Activated gamma-delta T cell (primary cell): ENCODE data around the gene PAM.
"Not testable (repeated sequence)": the region's sequence is repeated elsewhere in the genome, so short reads cannot be mapped to it uniquely, and the experiment has no call there.

Source experiments
- DNase-seq: peaks from one replicate; lab custom pipeline; 2025; lab: John Stamatoyannopoulos, UW

Gene PAM

DNA sequence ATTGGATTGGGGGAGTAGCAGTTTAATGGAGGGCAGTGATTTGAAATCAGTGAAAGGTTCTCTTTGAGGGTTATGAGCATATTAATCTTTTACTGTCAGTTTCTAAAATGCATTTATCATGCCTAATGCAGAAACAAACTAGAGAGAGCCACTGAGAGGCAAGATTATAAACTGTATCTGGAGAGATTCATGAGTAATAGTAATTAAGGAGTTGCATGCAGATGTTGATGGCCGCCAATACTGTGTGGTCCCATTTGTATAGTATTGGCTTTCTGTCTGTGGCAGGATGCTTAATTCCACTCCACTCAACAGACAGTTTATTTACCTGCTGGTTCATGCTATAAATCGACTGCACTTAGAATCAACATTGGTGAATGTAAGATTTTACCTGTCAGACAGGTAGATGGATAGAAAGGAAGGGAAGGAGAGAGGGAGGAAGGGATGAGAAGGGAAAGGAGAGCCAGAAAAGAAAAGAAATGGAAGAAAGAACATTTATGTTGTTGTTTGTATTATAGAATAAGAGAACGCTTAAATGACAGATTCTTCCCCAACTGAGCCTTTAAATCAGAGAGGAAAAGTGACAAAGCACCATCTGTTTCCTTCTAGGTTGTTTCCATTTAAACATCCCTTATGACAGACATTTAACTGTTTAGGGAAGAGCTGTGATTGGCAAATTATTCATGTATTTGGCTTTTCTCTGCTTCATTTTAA lies 146.5 kb downstream of the PAM start:
- no peak for DNase-seq

DNA sequence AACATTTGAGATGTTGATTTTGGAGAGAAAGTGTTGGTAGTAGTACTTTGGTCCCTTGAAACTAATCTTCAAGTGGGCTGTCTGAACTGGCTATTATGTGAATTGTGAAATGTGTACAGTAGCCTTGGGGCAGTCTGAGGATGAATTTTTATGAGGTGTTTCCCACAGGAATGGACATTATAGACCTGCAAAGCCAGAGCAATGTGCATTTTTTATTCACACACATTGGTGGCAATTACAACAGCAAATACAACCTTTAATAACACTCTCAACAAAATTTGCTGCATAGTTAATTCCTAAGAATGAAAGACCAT lies 147.0 kb downstream of the PAM start:
- no peak for DNase-seq

DNA sequence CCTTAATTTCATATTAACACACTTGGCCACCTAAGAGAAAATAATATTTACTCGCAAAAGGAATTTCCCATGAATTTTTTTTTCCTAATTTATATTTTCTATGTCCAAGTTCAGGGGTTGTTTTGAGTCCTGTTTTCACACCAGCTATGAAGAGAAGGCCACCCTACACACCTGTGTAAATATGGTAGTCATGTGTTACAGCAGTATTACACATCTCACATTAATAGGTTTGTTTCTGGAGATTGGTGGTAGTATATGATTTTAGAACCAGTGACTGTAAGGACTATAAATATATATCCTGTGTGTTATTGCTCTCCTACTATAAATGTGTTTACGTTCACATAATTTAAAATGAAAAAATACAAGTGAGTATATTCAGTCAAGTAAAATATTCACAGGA lies 147.5 kb downstream of the PAM start:
- no peak for DNase-seq

DNA sequence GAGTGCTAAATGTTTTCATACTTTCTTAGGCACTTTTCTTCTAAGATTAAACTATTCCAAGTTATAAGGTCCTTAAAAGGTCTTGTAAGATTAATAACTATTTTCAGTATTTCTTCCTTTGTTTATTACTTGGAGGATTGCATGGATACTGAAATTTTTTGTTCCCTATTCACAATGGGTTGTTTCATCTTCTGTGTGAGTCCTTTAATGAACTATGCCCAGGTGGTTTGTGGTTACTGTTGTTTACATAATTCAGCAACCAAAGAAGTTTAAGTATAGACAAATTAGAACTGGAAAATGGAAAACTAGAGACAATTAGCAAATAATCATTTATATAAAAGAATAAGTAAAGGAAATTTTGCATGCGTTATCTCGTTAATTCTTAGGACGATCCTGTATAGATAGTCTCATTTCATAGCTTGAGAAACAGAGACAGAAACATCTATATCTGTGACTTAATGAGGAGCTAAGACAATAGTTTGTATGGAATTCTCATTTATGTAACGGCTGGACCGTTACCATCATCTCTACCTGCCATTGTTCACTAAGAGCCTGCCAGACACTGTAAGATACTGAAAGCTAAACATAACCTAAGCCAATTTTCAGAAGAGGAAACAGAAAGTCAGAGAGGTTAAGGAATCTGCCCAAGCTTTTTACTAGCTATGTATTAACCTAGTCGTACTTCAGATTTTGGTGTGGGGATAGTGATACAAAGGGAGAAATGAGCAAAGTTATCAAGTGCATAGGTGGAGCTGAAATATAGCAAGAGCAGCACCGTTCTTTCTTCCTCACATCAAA lies 148.2 kb downstream of the PAM start:
- no peak for DNase-seq

DNA sequence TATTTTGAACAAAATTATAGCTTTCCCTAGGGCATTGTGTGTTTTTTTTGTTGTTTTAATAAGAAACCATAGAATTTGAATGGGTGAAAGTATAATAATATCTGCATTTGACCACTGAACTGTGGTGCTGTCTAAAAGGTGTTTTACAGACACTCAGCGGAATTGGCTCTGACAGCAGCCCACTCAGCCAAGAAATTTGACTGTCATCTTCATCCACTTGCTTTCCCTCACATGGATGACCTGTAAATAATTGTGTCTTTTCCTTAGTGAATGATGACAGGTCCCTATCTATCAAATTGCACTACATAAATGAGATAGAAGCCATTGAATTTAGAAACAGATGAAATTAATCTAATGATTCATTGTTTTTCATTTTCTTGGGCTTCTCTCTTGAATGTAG lies 150.0 kb downstream of the PAM start:
- no peak for DNase-seq

DNA sequence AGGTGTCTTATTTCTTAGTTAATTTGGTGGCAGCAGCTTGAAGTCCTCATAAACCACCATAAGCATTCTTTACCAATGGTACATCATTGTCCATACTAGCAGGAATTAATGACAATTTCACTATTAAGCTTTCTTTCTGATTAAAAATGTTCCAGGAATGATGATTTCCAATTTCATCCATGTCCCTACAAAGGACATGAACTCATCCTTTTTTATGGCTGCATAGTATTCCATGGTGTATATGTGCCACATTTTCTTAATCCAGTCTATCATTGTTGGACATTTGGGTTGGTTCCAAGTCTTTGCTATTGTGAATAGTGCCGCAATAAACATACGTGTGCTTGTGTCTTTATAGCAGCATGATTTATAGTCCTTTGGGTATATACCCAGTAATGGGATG lies 152.0 kb downstream of the PAM start:
- not testable (repeated sequence) for DNase-seq

DNA sequence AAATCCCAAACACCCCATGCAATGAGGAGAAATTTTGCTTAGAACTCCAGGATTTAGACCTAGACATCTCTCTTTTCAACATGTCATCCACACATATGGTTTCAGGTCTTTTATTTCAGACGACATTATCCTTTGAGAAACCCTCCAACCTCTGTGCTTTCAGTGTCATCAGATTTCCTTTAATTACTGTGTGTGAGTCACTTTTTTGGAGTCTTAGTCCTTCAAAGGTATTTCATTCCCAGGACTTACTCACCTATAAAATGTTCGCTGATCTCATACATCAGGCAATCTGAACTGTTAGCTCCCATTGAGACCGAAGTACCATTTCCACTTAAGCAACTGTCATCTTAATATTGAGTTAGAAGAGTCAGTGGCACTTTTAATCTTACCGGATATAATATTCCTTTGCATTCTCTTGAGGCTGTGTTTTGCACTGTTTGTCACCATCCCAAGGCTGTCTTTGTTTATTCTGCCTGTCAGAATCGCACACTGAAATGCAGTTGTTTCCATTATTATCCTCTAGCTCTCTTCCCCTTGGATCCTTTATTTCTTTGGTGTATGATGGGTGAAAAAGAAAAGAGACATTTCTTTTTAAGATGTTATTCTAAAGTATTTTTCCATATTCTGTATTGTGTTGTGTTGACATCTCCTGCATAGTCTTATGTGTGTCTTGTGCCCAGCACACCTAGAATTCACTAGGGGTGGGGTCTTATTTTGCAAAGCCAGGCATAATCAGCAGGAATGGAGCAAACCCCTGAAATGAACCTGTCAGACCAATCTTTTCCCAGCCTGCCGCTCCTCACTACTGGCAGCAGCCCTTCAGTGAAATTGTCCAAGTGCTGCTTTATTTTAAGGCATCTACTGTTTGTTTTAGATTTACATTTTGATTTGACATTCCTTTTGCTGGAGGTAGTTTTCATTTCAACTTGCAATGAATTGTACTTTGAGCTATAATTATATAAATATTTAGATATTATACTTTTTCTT lies 155.4 kb downstream of the PAM start:
- no peak for DNase-seq

DNA sequence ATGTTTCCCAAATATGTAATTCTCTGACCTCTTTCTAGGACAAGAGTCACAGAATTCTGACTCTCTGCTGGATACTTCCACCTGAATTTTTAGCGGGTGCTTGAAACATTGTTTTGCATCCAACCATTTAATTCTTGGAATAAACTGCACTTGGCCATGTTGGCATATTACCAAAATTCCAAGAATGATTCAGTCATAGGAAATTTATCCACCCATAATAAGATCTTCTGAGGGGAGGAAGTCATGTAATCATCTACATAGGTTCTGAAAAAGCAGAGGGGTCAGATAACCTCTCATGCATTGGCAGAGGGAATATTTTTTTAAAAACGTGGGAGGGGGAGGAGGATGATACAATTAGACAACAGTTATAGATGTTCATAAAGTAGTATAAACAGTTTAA lies 156.9 kb downstream of the PAM start:
- no peak for DNase-seq

DNA sequence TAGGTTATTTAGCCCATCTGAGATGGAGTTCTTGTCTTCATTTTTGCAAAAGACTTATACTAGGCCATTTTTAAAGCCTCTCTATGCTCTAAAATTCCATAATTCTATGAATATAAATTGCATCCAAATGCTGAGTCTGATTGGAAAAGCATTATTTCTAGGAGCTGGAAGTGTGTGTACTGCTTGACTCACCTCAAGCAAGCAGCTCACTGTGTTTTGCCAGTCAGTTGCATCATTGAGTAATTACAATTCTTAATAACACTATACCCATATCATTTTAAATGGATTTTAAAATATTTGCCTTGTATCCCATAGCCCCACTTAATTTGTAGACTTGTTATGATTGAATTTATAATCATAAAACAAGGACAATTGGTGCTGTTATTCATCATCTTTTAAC lies 161.0 kb downstream of the PAM start:
- DNase-seq = no peak

DNA sequence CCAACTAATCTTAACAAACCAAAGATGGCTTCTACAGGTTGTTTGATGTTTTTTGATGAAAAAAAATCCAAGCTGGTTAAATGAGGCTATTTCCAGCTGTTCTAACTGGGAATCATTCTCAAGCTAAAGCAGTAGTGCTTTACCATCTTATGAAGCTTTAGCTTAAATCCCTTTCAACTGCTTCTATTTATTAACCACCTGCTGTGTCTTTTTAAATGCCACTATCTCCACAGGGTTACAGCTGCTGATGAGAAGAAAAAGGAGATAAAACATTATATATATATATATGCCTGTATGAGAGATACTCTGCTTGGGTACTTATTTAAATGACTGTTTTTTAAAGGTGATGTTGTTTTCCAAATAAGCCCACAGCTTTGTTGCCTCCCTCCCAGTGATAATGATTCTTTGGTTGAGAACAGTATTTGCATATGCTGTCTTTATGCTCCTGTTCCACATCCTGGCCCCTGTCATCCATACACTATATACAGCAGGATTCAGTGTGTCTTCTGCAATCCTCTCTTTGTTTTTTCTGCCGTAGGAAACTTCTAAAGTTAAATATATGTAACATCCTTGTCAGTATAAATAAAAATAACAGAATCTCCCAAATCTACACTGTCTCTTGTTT lies 164.0 kb downstream of the PAM start:
- DNase-seq = no peak

DNA sequence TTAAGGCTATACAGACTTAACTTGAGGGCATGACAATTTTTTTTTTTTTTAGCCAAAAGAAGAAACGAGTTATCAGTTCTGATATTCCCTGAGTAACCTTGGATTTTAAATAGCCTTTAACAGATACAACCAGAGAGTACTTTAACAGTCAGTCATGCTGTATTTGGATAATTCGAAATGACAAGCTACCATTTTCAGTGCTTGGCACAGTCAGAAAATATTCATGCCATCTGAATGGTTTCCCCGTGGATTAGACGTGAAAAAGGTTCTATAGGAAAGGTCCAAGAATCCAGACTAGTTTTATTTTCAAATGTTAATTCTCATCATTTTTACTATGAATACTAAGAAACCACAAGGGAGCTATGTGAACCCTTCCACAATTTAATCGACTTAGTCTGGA lies 165.7 kb downstream of the PAM start:
- no peak for DNase-seq

DNA sequence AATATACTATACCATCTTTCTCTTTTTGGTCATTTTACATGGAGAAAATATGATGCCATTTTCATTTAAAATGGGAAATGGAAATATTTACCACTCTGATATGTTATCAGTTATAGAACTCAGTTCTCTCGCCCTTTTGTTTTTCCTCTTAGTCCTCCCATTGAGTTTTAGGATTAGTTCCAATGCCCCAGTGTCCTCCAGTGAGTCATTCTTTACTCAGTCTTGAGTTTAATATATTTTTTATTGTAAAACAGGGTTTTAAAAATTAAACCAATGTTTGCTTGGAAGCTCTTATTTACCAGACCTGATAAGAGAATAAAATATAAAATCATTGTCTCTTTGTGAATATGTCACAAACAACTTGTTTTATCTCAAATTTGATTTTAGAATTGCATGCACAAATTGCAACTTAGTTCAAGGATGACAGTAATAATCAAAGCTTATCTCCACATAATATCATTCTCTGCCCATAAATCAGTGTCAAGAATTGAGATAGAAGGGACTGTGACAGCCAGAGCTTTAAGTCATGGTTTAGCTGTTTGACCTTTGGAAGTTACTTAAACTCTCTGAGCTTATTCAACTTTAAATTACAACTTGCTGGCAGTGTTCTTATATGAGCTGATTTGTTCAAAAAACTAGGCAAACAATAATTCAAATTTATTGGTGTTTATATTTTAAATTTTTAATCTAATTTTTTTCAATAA lies 166.4 kb downstream of the PAM start:
- DNase-seq = no peak

DNA sequence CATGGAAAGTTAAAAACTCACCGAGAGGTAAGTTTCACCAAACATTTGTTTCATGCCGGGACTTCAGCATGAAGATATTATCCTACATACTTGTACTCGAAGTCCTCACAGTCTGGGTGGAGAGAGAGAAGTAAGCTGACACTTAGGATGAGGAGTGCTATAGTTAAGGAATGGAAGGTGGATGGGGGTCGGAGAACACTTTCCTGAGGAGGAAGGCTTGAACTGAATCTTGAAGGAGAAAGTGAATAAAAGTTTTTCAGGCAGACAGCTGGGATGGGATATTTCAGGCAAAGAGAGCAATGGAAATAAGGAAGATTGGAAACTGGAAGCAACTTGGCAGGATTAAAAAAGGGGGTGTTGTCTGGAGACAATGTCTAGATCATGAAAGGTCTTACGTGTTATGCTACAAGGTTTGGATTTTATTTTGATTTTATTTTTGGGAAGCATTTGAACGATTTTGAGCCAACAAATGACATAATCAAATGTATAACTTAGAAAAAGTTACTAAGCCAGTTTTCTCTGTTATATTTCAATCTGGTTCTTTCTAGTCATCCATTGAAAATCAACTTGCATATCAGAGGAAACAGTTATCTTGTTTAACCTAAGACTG lies 167.1 kb downstream of the PAM start:
- DNase-seq = no peak

DNA sequence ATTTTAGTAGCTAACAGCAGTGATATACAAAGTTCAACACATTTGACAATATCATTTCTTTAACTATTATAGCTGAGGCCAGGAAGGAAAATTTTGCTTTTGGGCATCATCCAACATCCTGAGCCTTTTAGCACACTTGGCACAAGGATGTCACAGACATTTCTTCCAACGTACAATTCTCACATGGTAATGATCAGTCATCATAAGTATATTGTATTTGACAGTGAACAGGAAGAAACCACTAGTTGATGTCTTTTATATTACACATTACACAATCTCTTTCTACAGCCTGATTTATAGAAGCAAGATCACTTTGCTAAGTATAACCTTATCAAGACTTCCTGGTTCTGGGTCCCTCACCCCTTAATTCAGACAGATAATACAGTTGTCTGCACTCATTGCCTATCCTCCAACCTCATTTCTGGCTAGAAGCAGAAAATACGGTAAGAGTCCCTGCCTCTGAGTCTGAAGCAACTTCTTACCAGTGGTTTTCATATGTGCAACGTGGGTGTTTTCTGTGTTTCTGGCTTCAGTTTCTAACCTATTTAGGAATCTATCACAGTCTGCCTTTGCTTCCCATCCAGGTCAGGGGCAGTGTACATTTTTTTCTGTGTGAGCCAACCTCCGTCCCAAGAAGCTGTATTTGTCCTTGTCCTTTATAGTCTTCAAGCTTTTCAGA lies 167.8 kb downstream of the PAM start:
- DNase-seq = no peak

DNA sequence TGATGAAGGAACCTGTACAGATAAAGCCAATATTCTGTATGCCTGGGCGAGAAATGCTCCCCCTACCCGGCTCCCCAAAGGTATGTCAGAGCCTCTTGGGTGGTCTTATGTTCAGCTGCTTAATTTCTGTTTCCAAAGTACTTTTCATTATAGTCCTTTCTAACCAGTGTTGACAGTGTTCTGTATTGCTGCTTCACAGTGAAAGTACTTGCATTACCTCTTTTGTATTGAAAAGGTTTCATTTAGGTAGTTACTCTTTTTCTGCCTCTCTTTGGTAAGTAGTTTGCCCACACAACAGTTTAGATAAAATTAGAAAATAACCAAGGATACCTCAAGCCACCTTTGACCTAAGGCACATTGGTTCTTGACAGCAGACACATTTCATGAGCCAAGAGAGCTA lies 169.9 kb downstream of the PAM start:
- DNase-seq = no peak

DNA sequence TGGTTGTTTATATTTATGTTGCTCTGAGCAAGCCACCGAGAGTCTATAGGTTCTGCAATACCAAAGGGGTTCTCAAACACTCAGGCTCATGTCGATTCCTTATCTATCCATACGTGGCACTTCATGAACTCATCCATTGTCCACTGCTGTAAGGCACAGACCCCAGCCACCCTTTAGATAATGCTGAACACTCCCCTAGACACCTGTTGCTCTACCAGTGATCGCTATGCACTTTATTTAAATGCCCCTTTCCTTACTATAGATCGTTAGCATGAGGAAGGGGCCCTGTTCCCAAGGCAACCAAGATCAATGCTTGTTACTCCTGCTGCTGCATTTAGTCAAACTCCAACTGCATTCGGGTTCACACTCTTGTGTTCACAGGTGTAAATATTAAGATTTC lies 171.9 kb downstream of the PAM start:
- DNase-seq = no peak

DNA sequence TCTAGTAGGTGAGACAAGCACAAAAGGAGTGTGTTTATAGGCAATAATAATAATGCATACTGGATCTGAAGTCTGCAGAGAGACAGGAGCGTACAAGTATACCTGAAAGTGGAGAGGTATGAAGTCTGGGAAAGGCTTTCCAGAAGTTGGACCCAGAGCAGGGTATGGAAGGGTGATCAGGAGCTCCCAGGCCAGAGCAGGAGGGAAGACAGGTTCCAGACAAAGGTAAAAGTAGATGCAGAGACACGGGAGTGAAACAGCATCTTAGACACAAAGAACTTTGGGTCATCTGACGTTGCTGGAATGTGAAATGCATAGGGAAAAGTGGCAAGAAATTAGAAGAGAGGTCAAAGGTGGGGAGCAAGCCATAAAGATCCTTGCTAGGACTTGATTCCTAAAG lies 175.1 kb downstream of the PAM start:
- DNase-seq = no peak

DNA sequence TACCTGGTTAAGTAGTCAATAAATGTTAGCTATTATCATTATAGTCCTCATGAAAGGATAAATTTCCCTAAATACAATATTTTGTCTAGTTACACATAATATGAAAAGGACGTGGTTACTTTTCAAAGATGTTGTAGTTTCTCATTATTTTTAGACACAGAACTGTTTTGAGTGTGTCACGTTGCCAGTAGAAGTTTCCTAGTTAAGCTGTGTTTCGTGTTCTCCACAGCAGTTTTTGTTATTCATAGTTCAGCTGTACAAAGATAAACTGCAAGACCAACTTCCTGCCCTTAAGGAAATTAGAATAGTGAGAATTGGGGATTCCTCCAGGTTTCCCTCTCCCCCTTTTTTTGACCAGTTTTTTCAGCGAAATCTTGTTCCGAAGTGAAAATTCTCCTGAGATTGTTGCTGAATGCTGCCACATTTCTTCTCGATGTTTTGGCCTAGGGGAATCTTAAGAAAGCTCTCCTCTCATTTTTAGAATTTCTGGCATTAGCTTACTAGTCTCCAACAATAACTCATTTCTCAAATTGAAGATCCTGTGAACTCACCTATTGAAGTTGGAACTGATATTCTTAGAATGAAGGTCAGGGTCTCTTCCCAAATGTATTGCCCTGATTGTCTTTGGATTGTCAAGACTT lies 176.1 kb downstream of the PAM start:
- DNase-seq = no peak

DNA sequence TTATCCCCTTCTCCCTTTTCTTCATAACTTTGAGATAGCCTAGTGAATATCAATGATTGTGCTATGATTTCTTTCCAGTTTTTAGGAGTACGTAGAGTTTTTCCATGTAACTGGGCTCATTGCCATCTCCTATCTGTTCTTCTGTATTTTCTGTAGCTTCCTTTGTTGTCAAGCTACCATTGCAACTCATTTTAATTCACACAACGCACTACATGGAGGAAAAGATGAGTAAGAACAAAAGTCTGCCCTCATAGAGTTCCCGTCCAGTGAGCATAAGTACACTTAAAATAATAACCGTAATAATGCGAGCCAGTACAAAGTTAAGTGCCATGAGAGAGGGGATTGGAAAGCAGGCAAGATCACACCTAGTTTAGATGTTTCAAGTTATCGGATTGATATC lies 177.7 kb downstream of the PAM start:
- DNase-seq = no peak

DNA sequence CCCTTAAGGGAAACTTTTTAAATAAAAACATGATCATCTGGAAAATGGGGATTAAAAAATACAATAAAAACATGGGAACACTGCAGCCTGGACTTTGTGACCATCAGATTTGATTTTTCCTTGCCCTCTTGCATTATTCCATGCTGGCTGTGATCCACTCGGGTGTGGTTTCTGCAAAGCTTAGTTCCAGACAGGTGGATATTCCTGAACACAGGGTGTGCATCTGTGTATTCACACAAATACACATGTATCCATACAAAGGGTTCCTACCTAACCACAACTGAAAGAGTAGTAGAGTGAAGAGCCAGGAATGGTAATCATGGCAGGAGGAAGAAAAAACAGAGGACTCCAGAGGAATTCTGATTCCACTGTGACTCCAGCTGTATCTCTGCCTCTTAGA lies 178.2 kb downstream of the PAM start:
- no peak for DNase-seq
